ENCODE results near the gene RAB19.

- TF ChIP-seq CTCF (conservative IDR thresholded peaks at IDR 0.05; ENCODE audit: low read depth, low read length) (no peak), EZH2 (IDR thresholded peaks at IDR 0.05; ENCODE audit: borderline replicate concordance, low read depth, low read length, poor library complexity, severe bottlenecking) (no peak)
These were observed 31.5 kb downstream of the RAB19 start for GRCh38 chr7:140435252-140435895.
